Breast epithelium (tissue), 3 donors: ENCODE data around the gene PBXIP1.

ENCODE experiments used
- CTCF ChIP-seq, 3 donors: fragments of 450-650 bp; IDR thresholded peaks; one replicate each; pipeline ENCODE4 v1.5.1; 2016 to 2017; ENCODE audit warnings: antibody characterized with exemption in 3 of 3, mild to moderate bottlenecking in 3 of 3, moderate library complexity in 3 of 3
- POLR2AphosphoS5 ChIP-seq, 3 donors: sonication (generic); formaldehyde crosslinking; IDR thresholded peaks; one replicate each; pipeline ENCODE4 v1.6.1; 2017; ENCODE audit warnings: antibody characterized with exemption in 3 of 3

GRCh38 chr1:154940213-154940560 lies 15.7 kb downstream of the PBXIP1 start:
- no peak for TF ChIP-seq CTCF (IDR thresholded peaks at IDR 0.05)
- no peak for TF ChIP-seq POLR2AphosphoS5 (IDR thresholded peaks at IDR 0.05)
